GM21390 (cell line): Measurements from ENCODE around the gene ERCC2.

Source experiments
- ATAC-seq: cut with Tn5 transposase; IDR thresholded peaks from one replicate; pipeline ENCODE4 v1.9.1; 2021; ENCODE audit not compliant: unreplicated experiment

Gene ERCC2

GRCh38 chr19:45356760-45357444, 13.5 kb downstream of the ERCC2 start:
- ATAC-seq, result no peak

- no peak for ATAC-seq
Observed at GRCh38 chr19:45355910-45356309, 14.5 kb downstream of the ERCC2 start.

DNA sequence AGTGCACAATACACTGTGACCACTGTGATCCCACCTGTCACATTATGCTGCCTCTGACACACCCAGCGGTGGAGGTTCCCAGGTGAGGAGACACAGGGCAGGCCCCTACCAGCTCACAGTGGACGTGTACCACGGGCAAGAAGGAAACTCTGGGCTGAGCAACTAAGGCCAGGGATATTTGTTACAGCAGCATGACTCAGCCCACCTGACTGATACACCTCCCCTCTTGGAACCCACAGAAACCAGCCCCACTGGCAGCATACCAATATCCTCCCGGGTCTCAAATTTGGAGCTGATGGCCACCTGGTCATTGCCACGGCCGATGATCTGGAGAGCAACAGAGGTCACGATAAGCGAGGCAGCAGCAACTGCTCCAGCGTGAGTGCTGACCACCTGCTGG, 15.0 kb downstream of the ERCC2 start:
- no peak for ATAC-seq

- no peak for ATAC-seq
Observed at GRCh38 chr19:45354241-45354842, 16.0 kb downstream of the ERCC2 start.

GRCh38 chr19:45352914-45353796, 17.2 kb downstream of the ERCC2 start:
- no peak for ATAC-seq

GRCh38 chr19:45352471-45352870, 17.9 kb downstream of the ERCC2 start:
- no peak for ATAC-seq

GRCh38 chr19:45352062-45352461, 18.3 kb downstream of the ERCC2 start:
- ATAC-seq, result no peak

- ATAC-seq, result no peak
Observed at GRCh38 chr19:45351401-45351952, 18.9 kb downstream of the ERCC2 start.

DNA sequence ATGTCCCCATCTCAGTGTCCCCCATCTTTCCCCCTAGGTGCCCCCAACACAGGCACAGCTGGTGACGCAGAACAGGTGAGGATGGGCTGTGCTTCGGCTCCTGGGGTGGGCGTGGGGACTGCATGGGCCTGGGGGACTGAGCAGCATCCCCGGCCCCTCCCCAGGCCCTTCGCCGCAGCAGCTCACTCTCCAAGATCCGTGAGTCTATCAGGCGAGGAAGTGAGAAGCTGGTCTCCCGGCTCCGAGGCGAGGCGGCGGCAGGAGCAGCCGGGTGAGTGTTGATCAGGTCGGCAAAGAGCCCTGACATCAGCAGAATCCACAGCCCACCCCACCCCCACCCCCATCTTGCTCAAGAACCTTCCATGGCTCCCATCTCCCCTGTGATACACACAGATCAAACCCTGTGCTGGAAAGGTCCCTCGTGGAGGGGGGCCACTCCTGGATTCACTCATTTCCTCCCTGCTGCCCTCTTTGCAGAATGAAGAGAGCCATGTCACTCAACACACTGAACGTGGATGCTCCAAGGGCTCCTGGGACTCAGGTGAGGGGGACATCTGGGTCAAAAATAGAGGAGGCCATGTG, 19.8 kb downstream of the ERCC2 start:
- ATAC-seq, result no peak

DNA sequence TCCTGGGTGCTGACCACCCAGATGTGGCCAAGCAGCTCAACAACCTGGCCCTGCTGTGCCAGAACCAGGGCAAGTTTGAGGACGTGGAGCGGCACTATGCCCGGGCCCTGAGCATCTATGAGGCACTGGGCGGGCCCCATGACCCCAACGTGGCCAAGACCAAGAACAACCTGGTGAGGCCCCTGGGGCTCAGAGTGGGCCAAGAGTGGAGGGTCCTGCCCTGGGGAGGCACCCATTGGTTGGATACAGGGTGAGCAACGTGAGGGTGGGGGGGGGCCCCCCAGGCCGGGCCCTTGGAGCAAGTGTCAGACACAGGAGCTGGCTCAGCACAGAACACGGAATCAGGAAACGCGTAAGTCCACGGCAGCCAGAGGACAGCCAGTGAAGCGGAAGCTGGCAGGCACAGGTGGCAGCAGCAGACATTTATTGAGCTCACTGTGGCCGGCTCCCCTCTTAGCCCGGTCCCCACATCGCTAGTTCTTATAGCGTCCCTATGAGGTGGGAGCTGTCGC, 20.9 kb downstream of the ERCC2 start:
- no peak for ATAC-seq

GRCh38 chr19:45349126-45349415, 21.3 kb downstream of the ERCC2 start:
- no peak for ATAC-seq

DNA sequence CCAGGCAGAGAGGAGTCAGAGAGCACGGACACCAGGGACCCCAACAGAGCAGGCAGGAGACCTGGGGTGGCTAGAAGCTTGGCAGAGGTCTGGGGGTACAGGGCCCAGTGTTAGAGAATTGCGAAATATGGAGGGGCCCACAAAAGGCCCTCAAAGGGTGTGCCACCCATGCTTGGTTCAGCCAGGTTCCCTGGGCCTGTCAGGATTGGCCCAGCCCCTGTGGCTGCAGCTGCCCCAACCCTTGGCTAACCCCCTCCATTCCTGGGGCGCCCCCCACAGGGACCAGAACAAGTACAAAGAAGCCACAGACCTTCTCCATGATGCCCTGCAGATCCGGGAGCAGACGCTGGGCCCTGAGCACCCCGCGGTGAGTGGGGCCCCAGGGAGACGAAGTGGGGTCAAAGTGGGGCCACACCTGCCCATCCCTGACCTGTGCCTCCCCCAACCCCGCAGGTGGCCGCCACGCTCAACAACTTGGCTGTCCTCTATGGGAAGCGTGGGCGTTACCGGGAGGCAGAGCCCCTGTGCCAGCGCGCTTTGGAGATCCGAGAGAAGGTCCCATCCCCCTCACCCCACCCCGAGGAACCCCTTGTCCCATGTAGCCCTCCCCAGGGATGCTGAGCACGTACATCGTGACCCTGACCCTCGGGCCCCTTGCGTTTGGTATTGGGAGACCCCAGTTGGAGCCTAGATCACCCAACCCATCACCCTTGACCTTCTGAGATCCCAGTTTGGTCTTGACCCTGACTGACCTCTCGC, 21.8 kb downstream of the ERCC2 start:
- no peak for ATAC-seq

DNA sequence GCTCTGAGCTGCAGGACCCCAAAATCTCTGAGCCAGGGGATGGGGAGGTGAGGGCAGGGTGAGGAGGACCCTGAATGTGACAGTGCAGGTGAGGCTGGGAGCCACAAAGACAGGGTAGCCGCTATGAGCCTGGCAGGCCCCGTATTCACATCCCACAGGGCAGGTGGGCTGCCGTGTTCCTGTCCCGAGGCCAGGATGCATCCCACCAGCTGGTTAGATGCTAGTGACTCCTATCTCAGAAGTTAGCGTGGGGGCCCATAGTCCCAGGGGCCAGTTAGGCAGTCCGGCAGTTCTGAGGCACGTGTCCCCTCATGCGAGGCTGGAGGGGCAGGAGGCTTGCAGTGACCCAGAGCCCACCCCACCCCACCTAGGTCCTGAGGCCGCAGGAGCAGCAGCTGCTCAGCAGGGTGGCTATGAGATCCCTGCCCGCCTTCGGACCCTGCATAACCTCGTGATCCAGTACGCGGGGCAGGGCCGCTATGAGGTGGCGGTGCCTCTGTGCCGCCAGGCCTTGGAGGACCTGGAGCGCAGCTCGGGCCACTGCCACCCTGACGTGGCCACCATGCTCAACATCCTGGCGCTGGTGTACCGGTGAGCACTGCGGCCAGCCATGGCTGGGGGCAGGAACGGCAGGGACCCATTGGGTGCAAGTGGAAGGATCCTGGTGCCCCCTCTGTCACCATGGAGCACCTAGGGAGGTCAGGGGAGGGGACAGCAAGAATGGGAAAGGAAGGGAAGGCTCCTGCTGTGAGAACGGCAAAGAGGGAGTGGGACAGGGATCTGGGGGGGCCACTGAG, 22.6 kb downstream of the ERCC2 start:
- no peak for ATAC-seq

- no peak for ATAC-seq
Observed at GRCh38 chr19:45346449-45346848, 23.9 kb downstream of the ERCC2 start.

DNA sequence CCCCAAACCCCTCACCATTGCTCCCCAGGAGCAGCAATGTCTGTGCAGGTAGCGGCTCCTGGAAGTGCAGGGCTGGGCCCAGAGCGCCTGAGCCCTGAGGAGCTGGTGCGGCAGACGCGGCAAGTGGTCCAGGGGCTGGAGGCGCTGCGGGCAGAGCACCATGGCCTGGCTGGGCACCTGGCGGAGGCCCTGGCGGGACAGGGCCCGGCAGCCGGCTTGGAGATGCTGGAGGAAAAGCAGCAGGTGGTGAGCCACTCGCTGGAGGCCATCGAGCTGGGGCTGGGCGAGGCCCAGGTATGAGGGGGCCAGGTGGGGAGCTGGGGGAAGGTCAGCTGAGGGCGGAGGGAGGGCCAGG, 24.9 kb downstream of the ERCC2 start:
- ATAC-seq, result no peak

GRCh38 chr19:45344621-45345505, 25.5 kb downstream of the ERCC2 start:
- ATAC-seq, result no peak

- ATAC-seq, result no peak
Observed at GRCh38 chr19:45342911-45343310, 27.5 kb downstream of the ERCC2 start.

GRCh38 chr19:45340899-45341453, 29.4 kb downstream of the ERCC2 start:
- ATAC-seq, result no peak
